ENCODE data around the gene NUP188.
A peak's percentile ranks its signal among the peaks of the same experiment; 100 is the strongest.

The NUP188 gene

DNA sequence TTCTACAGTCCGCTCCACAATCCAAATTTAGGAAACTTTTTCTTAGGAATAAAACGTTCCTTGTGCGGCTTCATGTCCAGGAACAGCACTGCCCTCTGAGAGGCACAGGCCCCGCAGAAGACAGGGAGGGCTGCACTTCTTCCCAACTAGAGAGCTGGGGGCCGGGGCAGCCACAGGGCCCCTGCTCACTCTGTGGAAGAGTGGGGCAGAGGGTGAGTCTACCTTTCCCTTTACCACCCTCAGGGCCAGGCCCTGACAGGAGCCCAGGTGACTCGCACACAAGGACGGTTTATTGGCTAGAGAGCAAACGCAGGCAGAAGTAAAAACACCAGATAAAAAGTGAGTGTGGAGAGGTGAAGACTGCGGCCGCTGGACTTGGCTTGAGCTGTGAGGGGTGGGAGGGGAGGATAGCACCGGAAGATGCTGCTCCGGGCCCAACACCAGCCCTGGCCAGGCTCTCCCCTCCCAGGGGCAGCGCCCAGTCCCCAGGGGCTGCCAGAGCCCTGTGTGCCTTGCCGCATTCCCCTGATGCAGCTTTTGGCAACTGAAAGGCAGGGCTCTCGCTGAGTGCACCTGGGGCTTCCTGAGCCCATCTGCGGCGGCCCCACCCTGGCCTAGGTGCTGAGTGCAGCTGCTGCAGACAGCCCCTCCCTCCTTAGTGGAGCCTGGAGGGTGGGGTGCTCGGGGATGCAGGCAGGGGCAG lies 60.4 kb downstream of the NUP188 start:
- DNase-seq, result no peak

DNA sequence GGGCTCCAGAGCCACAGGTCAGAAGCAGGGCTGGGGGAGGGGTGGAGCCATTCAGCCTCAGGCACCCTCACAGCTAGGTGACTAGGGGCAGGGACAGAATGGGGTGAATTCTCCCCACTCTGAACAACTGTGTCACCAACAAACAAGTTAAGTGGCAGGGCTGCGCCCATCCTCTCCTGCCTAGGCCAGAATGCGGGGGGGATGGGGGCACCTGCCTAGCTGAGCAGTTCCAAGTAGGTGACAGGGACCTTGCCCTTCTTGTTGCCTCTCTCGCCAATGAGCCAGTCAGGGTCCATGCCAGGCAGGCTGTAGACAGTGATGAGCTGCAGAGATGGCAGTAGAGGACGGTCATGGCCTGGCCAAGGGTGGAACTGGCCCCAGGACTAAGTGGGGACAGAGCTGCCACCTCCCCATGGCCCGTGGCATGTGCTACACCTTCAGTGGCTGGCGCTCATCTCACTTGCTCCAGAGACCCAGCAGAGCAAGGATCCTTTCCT lies 61.0 kb downstream of the NUP188 start:
- DNase-seq, result no peak

DNA sequence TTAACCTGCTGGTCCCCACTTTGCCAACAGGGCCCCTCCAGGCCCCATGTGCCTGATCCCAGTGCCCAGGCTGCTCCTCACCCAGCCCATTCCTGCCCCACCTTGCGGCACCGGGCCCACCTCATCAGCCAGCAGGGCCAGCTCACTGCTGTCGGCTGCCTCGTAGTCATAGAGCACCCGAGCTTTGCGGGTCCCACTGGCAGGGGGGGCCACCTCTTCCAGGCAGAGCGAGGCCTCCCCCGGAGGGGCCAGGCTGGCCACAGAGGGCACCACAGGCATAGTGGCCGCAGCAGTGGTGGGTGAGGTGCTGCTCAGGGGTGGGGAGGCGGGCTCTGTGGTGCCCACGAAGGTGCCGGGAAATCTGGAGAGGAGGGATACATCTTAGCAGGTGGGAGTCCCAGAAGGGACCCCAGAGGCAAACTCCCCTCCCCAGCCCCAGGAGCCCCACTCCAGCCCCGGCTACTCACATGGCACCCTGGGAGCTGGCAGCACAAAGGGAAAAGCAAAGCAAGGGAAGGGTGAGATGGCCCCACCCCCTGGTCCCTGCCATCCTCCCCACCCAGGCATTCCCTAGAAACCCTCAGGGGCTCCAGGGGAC lies 61.6 kb downstream of the NUP188 start:
- DNase-seq, result no peak

GRCh38 chr9:129009584-129010141 lies 62.2 kb downstream of the NUP188 start:
- DNase-seq, result no peak

DNA sequence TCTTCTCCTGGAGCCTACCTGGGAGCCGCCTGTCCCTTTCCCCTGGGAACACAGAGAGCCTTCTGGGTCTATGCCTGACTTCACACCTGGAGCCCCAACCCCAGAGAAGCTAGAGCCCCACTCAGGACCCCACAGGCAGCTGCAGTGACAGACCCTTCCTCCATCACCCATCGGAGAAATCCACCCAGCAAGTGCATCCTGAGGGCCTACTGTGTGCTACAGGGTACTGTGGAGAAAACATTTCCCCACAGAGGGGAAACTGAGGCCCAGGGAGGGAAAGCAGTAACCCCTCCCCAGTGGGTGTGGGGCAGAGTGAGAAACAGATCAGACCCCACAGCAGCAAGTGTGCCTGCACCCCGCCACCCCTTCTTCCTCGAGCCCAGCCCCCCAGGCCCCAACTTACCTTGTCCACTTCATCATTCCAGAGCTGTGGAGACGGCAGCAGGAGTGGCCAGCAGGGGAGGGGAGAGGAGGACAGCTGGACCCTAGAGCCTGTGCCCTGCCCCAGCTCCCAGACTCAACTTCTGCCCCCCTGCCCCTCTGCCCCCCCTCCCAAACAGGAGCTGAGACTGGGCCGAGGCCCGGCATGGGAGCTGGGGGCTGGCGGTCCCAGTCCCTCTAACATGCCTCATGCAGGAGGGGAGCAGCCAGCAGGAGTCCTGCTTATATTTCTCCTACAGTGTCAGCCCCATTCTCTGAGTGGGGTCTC lies 62.9 kb downstream of the NUP188 start:
- no peak for DNase-seq

DNA sequence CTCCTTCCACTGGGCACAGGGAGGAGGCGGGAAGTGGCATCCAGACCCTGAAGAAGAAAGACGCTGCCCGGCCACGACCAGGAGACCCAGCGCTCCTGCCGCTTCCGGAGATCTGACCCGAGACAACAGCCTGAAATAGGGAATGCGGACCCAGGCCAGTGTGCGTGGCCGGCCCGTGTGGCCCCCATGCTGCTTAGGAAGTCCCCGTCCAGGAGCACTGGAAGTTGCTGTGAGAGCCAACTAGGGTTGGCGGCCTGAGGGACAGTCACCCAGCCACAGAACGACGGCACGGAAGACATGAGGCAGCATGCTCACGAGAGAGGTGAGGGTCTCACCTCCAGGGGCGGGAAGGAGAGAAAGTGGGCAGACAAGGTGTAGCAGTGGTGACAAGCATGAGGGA lies 63.7 kb downstream of the NUP188 start:
- no peak for DNase-seq

DNA sequence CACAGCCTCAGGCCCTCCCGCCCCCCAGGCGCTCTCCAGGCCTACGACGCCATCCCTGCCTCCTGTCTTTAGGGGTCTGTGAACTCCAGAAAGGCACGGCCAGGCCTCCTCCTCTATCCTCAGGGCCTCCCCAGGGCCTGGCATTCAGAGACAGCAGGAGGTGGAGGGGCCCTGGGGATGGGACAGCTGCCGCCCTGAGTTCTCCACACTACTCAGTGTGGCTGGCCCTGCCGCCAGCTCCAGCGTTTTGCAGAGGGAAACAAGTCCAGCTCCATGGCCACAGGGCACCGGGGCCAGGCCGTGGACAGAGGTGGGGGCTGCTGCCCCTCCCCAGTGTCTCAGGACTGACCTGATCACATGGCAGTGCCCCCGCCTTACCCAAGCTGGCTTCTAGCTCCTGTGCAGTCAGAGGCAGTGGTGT lies 64.3 kb downstream of the NUP188 start:
- DNase-seq, result no peak

DNA sequence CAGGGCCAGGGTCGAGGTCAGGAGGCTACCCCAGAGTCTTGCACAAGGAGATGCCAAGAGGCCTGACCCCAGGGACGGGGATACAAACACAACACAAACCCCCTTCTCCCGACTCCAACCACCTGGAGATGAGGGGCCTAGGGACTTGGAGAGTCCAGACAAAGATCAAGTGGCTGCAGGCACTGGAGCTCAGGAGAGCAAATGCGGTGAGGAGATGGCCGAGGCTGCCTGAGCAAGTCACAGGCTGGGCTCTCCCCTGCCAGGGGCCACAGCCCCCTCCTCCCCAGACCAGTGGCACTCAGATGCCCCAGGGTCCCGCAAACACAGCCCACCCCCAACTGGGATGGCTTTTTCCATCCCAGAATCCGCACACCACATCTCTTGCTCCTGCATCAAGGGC lies 64.8 kb downstream of the NUP188 start:
- DNase-seq, result no peak

GRCh38 chr9:129012893-129013448 lies 65.5 kb downstream of the NUP188 start:
- no peak for DNase-seq

DNA sequence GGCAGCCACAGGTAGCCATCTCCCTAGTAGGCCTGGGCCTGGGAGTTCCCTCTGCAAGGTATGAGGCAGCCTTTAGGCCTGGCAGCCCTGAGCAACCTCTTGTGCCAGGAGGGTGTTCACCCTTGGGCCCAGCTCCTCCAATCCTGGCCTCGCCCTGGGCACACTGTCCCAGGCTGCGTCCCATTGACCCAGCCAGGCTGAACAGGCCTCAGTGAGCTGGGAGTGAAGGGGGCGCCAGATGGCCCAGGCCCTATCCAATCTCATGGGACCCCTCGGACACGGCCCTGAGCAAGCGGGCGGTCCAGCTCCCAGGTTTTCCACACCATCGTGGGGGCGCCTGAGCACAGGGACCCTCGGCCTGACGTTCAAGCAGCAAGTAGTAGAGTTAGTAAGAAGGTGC lies 66.2 kb downstream of the NUP188 start:
- DNase-seq, result no peak

DNA sequence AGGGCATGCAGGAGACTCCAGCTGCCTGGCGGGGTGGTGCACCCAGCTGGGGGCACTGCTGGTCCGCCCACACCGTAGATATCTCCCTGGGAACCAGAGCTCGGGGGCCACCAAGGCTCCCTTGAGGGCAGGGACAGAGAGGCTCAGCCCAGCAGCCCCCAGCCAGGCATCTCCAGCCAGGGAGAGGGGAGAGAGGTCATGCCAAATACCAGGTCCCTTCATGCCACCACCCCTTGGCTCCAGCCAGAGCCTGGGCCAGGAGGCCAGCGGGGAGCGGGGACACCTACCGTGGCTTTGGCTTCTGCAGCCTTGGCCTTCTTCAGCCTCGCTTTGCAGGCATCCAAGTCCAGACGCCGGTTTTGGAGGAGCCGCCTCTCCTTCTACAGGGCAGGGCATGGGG lies 66.6 kb downstream of the NUP188 start:
- no peak for DNase-seq

DNA sequence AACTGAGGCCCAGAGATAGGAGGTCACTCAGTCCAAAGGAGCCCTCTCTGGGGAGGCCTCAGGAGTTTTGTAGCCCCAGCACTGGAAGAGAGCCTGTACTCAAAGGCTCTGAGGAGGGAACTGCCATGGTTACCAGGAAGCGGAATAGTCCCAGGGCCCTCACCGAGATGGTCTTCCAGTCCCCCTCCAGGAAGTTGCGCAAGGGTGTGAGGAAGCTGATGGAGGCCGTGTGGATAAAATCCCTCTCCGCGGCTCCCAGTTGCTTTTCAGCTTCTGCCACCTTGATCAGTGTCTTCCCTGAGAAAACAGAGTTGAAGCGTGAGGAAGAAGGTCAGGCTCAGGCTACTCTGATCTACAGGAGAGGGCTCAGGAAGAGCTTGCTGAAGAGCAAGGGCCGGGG lies 67.1 kb downstream of the NUP188 start:
- DNase-seq, result no peak

GRCh38 chr9:129021091-129021490 lies 73.6 kb downstream of the NUP188 start:
- DNase-seq, result no peak

GRCh38 chr9:129022037-129022436 lies 74.5 kb downstream of the NUP188 start:
- no peak for DNase-seq

DNA sequence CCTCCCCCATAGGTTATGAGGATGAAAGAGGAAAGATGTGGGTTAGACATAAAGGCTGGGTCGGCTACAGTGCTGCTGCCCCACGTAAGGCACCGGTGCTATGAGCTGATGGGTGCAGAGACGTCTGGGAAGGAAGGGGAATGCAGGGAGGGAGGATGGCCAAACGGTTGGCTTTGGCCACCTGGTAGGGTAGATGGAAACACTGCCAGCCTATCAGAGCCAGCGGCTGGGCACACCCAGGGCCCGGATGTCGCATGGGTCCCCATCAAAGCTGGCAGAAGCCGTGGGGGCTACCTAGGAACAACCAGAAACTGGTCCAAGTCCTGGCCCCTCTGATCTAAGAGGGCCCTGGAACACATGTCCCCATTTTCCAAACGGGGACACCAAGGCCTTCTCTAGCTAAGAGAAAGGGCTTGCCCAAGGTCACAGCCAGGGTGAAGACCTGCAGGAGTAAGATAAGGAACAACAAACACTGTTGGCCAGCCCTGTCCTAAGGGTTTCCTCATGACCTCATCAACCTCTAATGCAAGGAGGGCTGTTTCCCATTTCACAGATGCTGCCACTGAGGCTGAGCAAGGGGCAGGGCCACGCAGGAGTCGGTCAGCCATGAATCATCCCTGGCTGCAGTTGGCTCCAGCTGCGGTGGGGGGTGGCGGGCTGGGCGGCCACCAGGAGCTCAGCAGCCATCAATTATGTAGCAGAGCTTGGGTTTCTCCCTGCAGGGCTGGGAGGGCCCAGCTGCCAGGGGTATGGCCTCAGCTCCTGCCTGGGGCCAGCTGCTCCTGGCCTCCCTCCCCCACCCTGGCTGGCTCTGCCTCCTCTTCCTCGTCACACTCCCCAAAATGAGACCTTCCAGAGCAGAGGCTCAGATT lies 75.8 kb downstream of the NUP188 start:
- DNase-seq, result peak; percentile 78

DNA sequence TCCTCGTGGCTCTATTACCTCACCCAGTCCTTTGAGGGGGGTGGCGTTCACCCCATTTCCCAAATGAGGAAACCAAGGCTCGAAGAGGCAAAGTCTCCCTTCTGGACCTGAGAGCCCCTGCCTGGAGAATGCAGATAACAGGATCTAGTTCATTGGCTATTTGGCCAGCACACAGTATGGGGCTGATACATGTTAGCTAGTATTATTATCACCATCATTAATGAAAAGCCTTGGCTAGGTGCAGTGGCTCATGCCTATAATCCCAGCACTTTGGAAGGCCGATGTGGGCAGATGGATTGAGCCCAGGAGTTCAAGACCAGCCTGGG lies 76.4 kb downstream of the NUP188 start:
- no peak for DNase-seq

GRCh38 chr9:129026442-129027223 lies 79.1 kb downstream of the NUP188 start:
- DNase-seq, result peak; percentile 17

GRCh38 chr9:129027224-129027684 lies 79.8 kb downstream of the NUP188 start:
- peak; percentile 25 for DNase-seq

DNA sequence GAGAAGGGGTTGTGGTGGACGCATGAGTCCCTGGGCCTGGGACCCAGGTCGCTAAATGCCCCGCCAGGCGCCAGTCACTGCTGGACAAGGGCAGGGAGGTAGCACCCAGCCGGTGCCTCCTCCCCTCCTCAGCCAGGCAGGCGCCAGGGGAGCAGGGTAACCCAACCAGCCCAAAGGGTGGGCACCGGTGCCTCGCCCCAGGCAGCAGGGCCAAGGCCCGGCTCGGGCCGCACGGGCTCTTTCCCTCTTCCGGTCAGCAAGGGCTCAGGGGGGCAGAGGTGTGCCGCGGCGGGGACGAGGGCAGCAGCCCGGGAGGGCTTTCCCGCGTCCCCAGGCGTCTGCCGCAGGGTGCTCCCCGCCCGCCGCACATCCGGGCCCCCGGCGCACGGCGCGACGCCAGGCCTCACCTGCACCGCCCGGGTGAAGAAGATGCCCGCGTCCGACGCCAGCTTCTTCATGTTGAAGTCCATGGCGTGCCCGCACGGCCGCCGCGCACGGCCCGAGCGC lies 80.2 kb downstream of the NUP188 start:
- peak; percentile 71 for DNase-seq

DNA sequence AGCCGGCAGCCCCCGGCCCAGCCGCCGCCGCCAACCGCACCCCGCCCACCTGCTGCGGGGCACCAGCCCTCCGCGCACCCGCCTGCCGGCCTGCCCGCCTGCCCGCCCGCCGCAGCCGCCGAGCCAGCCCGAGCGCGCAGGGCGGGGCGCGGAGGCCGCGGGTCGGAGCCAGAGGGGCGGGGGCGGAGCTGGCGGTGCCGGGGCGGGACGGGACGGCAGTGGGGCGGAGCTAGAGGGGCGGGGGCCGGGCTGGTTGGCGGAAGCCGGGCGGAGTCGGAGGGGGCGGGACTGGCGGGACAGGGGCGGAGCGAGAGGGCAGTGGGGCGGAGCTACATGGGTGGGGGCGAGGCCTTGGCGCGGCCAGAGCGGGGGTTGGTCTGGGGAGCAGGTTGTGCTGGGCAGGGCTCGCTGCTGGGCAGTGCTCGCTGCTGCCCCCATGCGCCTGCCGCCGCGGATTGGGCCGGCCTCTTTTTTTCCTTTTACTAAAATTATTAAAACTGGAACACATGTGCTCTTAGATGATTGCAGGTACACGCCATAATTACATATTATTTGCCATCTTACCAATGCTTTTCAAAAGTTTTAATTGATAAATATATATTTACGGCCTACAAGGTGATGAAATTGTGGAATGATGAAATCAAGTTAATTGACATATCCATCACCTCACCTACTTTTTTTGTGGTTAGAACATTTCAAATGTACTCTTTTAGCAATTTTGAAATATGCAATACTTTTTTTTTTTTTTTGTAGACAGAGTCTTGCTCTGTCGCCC lies 80.9 kb downstream of the NUP188 start, which contains the start of gene SH3GLB2:
SH3GLB2 (minus strand) TSS at position 140 of the 775 bp plus-strand sequence. CDS start 177 bp downstream, outside the sequence.
- peak; percentile 82 for DNase-seq

All from NCI-H146 (cell line).